ENCODE results near the gene R3HDM4.
A peak's percentile ranks its signal among the peaks of the same experiment; 100 is the strongest.

The R3HDM4 gene

DNA sequence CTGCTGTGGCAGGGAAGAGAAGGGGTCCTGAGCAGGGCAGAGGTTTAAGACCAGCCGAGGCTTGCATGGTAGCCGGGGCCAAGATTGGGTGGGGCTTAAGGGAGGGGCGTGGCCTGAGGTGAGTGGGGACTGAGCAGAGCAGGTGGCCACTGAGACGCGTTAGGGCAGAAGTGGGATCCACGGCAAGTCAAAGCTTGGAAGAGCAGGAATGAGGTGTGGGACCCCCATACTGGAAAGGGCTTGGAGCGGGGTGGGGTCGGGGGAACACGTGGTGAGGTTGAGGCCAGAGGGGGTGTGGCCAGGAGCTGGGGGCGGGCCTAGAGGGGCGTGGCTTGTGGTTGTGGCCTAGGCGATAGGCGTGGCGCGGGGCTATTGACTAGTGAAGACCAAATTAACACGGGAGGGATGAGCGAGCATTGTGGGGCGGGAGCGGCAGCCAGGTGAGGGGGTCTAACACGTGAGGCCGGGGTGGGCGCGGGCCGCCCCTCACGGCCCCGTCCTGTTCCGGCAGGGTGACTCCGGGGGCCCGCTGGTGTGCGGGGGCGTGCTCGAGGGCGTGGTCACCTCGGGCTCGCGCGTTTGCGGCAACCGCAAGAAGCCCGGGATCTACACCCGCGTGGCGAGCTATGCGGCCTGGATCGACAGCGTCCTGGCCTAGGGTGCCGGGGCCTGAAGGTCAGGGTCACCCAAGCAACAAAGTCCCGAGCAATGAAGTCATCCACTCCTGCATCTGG lies 50.3 kb downstream of the R3HDM4 start:
- Histone ChIP-seq H3K4me1 (ENCODE audit: control insufficient read depth in 1 of 2, insufficient read depth in 2 of 2, low read length in 2 of 2) (peaks cover 4 to 9% of the 10 kb centered on the region in 2 experiments), H3K14ac (ENCODE audit: low read length) (no peak overlapping the region)
- no CpG with 5 or more reads among the region's 48 CpGs for WGBS (ENCODE audit: extremely low coverage, insufficient coverage, insufficient read length)

DNA sequence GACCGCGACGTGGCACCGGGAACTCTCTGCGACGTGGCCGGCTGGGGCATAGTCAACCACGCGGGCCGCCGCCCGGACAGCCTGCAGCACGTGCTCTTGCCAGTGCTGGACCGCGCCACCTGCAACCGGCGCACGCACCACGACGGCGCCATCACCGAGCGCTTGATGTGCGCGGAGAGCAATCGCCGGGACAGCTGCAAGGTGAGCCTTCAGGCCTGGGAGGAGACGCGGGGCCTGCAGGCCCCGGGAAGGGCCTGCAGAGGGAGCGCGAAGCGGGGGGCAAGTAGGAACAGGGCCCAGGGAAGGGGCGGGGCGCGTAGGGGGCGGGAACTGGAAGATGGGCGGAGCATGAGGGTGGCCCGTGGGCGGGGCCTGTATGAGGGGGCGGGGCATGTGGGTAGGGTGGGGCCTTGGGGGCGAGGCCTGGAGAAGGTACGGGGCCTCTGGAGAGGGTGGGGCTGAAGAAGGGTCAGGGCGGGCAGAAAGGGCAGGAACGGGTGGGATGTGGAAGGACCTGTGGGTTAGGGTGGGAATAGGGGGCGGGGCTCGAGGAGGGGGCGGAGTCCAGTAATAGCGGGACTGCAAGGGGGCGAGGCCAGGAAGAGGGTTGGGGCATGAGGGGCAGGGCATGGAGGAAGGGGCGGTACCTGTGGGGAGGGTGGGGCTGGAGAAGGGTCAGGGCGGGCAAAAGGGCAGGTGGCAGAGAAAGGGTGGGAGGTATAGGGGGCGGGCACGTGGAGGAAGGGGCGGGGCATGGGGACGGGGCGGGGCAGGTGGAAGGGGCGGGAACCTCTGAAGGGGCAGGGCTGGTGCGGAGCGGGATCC lies 51.1 kb downstream of the R3HDM4 start:
- H3K4me2 ChIP-seq (ENCODE audit: low read length): no peak overlapping the region
- H3K27ac ChIP-seq (ENCODE audit: low read depth, low read length): no peak overlapping the region
- no peak overlapping the region for H2AFZ ChIP-seq (ENCODE audit: insufficient read depth, low read length, poor library complexity)
- no peak overlapping the region for H4K91ac ChIP-seq (ENCODE audit: low read depth, low read length)
- no peak overlapping the region for H2AK5ac ChIP-seq (ENCODE audit: low read length)
- H3K18ac ChIP-seq (ENCODE audit: low read length): no peak overlapping the region
- no peak overlapping the region for H3K4ac ChIP-seq (ENCODE audit: low read depth, low read length)
- no peak overlapping the region for H2BK120ac ChIP-seq (ENCODE audit: insufficient read depth, low read length, poor library complexity)
- no peak overlapping the region for H2BK5ac ChIP-seq (ENCODE audit: low read depth, low read length, poor library complexity)
- no peaks in the 10 kb centered on the region for H3K79me1 ChIP-seq (ENCODE audit: low read length)
- H3K9ac ChIP-seq (ENCODE audit: low read length): no peak overlapping the region
- peaks cover 11% of the 10 kb centered on the region for H3K27me3 ChIP-seq (ENCODE audit: insufficient read depth, low read length)
- H3K9me3 ChIP-seq (ENCODE audit: insufficient read depth, low read depth, low read length): peaks cover 16% of the 10 kb centered on the region
- peaks cover 4 to 9% of the 10 kb centered on the region in 2 experiments for H3K4me1 ChIP-seq (ENCODE audit: control insufficient read depth in 1 of 2, insufficient read depth in 2 of 2, low read length in 2 of 2)
- H3K23ac ChIP-seq (ENCODE audit: low read length): no peak overlapping the region
- no peak overlapping the region for H3K4me3 ChIP-seq (ENCODE audit: low read depth, low read length)
- H4K12ac ChIP-seq (ENCODE audit: low read depth, low read length): no peak overlapping the region
- no peak overlapping the region for H4K8ac ChIP-seq (ENCODE audit: low read depth, low read length)
- H3K36me3 ChIP-seq (ENCODE audit: control insufficient read depth in 1 of 2, insufficient read depth in 2 of 2, low read length in 2 of 2): no peaks in the 10 kb centered on the region
- no CpG with 5 or more reads among the region's 60 CpGs for WGBS (ENCODE audit: extremely low coverage, insufficient coverage, insufficient read length)
- no peak overlapping the region for H3K14ac ChIP-seq (ENCODE audit: low read length)
- DNase-seq: peak; percentile 39 to 57
- H3K79me2 ChIP-seq (ENCODE audit: control insufficient read depth, insufficient read depth, low read length, poor library complexity): no peaks in the 10 kb centered on the region
- no peak overlapping the region for H2BK12ac ChIP-seq (ENCODE audit: low read length)

More for the DNA sequence above, 50.3 kb downstream of the R3HDM4 start:
- peaks cover 11% of the 10 kb centered on the region for H3K27me3 ChIP-seq (ENCODE audit: insufficient read depth, low read length)
- H4K12ac ChIP-seq (ENCODE audit: low read depth, low read length): no peak overlapping the region
- H3K18ac ChIP-seq (ENCODE audit: low read length): no peak overlapping the region
- H3K4me2 ChIP-seq (ENCODE audit: low read length): peak overlapping the region; percentile 26
- H2BK5ac ChIP-seq (ENCODE audit: low read depth, low read length, poor library complexity): no peak overlapping the region
- H3K79me2 ChIP-seq (ENCODE audit: control insufficient read depth, insufficient read depth, low read length, poor library complexity): no peaks in the 10 kb centered on the region
- H2AFZ ChIP-seq (ENCODE audit: insufficient read depth, low read length, poor library complexity): no peak overlapping the region
- peaks cover 5 to 6% of the 10 kb centered on the region in 2 experiments for H3K36me3 ChIP-seq (ENCODE audit: control insufficient read depth in 1 of 2, insufficient read depth in 2 of 2, low read length in 2 of 2)
- H3K23ac ChIP-seq (ENCODE audit: low read length): no peak overlapping the region
- no peak overlapping the region for H2BK12ac ChIP-seq (ENCODE audit: low read length)
- no peak overlapping the region for H4K8ac ChIP-seq (ENCODE audit: low read depth, low read length)
- H2BK120ac ChIP-seq (ENCODE audit: insufficient read depth, low read length, poor library complexity): no peak overlapping the region
- no peak overlapping the region for H4K91ac ChIP-seq (ENCODE audit: low read depth, low read length)
- H2AK5ac ChIP-seq (ENCODE audit: low read length): peak overlapping the region; percentile 52
- H3K9me3 ChIP-seq (ENCODE audit: insufficient read depth, low read depth, low read length): peaks cover 16% of the 10 kb centered on the region
- no peak overlapping the region for H3K4me3 ChIP-seq (ENCODE audit: low read depth, low read length)
- no peak overlapping the region for H3K9ac ChIP-seq (ENCODE audit: low read length)
- H3K79me1 ChIP-seq (ENCODE audit: low read length): no peaks in the 10 kb centered on the region
- DNase-seq: peak; percentile 61 to 68
- H3K27ac ChIP-seq (ENCODE audit: low read depth, low read length): no peak overlapping the region
- no peak overlapping the region for H3K4ac ChIP-seq (ENCODE audit: low read depth, low read length)

DNA sequence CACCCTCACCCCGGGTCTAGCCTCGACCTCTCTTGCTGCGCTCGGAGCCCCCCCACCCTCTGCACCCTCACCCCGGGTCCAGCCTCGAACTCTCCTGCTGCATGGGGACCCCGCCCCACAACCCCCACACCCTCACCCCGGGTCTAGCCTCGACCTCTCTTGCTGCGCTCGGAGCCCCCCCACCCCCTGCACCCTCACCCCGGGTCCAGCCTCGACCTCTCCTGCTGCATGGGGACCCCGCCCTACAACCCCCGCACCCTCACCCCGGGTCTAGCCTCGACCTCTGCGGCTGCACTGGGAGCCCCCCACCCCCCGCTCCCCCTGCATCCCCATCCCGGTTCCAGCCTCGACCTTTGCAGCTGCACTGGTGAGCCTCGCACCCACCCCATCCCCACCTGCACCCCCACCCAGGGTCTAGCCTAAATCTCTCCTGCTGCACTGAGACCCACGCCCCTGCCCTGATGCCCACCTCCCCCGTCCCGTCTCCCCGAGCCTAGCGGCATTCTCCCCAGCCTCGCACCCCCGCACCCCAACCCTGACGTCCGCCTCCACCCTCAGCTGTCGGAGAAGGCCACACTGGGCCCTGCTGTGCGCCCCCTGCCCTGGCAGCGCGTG lies 51.8 kb downstream of the R3HDM4 start:
- no peak overlapping the region for H4K8ac ChIP-seq (ENCODE audit: low read depth, low read length)
- no peak overlapping the region for H3K23ac ChIP-seq (ENCODE audit: low read length)
- H3K4me3 ChIP-seq (ENCODE audit: low read depth, low read length): no peak overlapping the region
- no peak overlapping the region for H2BK120ac ChIP-seq (ENCODE audit: insufficient read depth, low read length, poor library complexity)
- H3K4me1 ChIP-seq (ENCODE audit: control insufficient read depth in 1 of 2, insufficient read depth in 2 of 2, low read length in 2 of 2): peaks cover 4 to 9% of the 10 kb centered on the region in 2 experiments
- H3K27ac ChIP-seq (ENCODE audit: low read depth, low read length): no peak overlapping the region
- no peak overlapping the region for H3K4ac ChIP-seq (ENCODE audit: low read depth, low read length)
- H3K9me3 ChIP-seq (ENCODE audit: insufficient read depth, low read depth, low read length): peaks cover 16% of the 10 kb centered on the region
- WGBS (ENCODE audit: extremely low coverage, insufficient coverage, insufficient read length): no CpG with 5 or more reads among the region's 35 CpGs
- DNase-seq: no peak
- no peak overlapping the region for H3K4me2 ChIP-seq (ENCODE audit: low read length)
- H3K79me2 ChIP-seq (ENCODE audit: control insufficient read depth, insufficient read depth, low read length, poor library complexity): no peaks in the 10 kb centered on the region
- no peak overlapping the region for H2BK12ac ChIP-seq (ENCODE audit: low read length)
- H2BK5ac ChIP-seq (ENCODE audit: low read depth, low read length, poor library complexity): no peak overlapping the region
- H4K12ac ChIP-seq (ENCODE audit: low read depth, low read length): no peak overlapping the region
- peaks cover 11% of the 10 kb centered on the region for H3K27me3 ChIP-seq (ENCODE audit: insufficient read depth, low read length)
- H3K9ac ChIP-seq (ENCODE audit: low read length): no peak overlapping the region
- no peaks in the 10 kb centered on the region for H3K79me1 ChIP-seq (ENCODE audit: low read length)
- H4K91ac ChIP-seq (ENCODE audit: low read depth, low read length): no peak overlapping the region
- no peaks in the 10 kb centered on the region for H3K36me3 ChIP-seq (ENCODE audit: control insufficient read depth in 1 of 2, insufficient read depth in 2 of 2, low read length in 2 of 2)
- no peak overlapping the region for H2AFZ ChIP-seq (ENCODE audit: insufficient read depth, low read length, poor library complexity)
- no peak overlapping the region for H2AK5ac ChIP-seq (ENCODE audit: low read length)
- no peak overlapping the region for H3K18ac ChIP-seq (ENCODE audit: low read length)
- H3K14ac ChIP-seq (ENCODE audit: low read length): no peak overlapping the region
